ENCODE measurements around the gene EFHD1. TPM values are rescaled to one million over a fixed set of nuclear protein-coding genes. Genes with fewer than 3 reads are reported as not detected.

Gene EFHD1
- polyA plus RNA-seq, 3 donors, result not detected

DNA sequence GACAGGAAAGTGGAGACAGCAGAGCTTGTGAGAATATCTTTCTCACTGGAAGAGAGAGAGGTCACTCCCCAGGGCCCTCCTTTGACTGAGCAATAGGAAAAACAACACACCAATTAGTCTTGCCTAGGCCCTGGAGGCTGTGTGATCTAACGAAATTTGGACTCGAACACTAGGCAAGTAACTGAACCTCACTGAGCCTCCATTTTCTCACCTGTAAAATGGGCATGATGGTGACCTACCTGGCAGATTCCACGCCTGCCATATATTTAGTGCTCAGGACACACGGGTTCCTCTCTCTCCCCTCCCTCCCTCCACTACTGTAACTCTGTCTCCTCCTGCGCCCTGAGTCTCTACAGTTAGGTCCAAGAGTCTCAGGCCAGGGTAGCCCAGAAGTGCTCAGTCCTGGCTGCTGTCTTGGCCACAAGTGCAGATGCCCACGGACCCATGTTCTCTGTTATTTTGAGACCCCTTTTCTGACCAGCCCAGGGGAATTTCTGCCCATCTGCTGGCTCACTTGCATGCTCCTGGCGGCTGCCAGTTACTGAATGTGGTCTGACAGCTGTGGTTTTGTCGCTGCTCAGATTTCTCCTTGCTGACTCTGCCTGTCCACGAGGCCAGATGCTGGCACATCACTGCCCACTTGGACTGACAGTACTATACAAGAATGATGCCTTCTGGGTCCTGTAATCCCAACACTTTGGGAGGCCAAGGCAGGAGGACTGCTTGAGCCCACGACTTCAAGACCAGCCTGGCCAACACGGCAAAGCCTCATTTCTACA is 54.2 kb downstream of the EFHD1 start:
- Histone ChIP-seq H3K4me2 (replicated peaks; ENCODE audit: extremely low read depth, low read length, poor library complexity, severe bottlenecking) (no peak overlapping the region), H3K4me1 (ENCODE audit: control insufficient read depth in 1 of 2, insufficient read depth in 2 of 2, low read length in 2 of 2) (no peaks in the 10 kb centered on the region), H3K9me3 (replicated peaks in 1 of 2; ENCODE audit: control insufficient read depth in 1 of 2, insufficient read depth in 1 of 2, low read length in 2 of 2) (no peaks in the 10 kb centered on the region), H3K4me3 (replicated peaks in 1 of 3; ENCODE audit: low read depth in 2 of 3, low read length in 3 of 3) (no peak overlapping the region), H3K36me3 (replicated peaks in 1 of 2; ENCODE audit: control insufficient read depth in 1 of 2, insufficient read depth in 2 of 2, low read length in 2 of 2) (no peaks in the 10 kb centered on the region), H4K20me1 (ENCODE audit: insufficient read depth, low read length) (no peaks in the 10 kb centered on the region), H3K9ac (ENCODE audit: insufficient read depth, low read length, poor library complexity, severe bottlenecking) (no peak overlapping the region), H3K79me2 (ENCODE audit: insufficient read depth, low read length) (no peaks in the 10 kb centered on the region), H2AFZ (ENCODE audit: insufficient read depth, low read depth, low read length, poor library complexity, severe bottlenecking) (no peak overlapping the region), H3K27ac (ENCODE audit: low read depth in 1 of 2, low read length in 2 of 2) (no peak overlapping the region), H3K27me3 (ENCODE audit: control insufficient read depth in 2 of 2, insufficient read depth in 2 of 2, low read length in 2 of 2) (no peaks in the 10 kb centered on the region)
- WGBS (ENCODE audit: insufficient coverage), result 81% methylated on average over 10 of the region's 11 CpGs
- Mint-ChIP-seq H3K4me3 (no peak overlapping the region), H3K4me1 (no peaks in the 10 kb centered on the region), H3K36me3 (no peaks in the 10 kb centered on the region), H3K27me3 (ENCODE audit: low read depth in 3 of 3) (peaks cover 2 to 7% (median 5%) of the 10 kb centered on the region in 3 donors), H3K27ac (no peak overlapping the region), H3K9me3 (peaks cover 0 to 3% (median 0%) of the 10 kb centered on the region in 7 donors)
- DNase-seq, result no peak
- intact Hi-C loops (cut with micrococcal nuclease), result no loop called here
- TF ChIP-seq, protein P1, sequence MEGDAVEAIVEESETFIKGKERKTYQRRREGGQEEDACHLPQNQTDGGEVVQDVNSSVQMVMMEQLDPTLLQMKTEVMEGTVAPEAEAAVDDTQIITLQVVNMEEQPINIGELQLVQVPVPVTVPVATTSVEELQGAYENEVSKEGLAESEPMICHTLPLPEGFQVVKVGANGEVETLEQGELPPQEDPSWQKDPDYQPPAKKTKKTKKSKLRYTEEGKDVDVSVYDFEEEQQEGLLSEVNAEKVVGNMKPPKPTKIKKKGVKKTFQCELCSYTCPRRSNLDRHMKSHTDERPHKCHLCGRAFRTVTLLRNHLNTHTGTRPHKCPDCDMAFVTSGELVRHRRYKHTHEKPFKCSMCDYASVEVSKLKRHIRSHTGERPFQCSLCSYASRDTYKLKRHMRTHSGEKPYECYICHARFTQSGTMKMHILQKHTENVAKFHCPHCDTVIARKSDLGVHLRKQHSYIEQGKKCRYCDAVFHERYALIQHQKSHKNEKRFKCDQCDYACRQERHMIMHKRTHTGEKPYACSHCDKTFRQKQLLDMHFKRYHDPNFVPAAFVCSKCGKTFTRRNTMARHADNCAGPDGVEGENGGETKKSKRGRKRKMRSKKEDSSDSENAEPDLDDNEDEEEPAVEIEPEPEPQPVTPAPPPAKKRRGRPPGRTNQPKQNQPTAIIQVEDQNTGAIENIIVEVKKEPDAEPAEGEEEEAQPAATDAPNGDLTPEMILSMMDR (IDR thresholded peaks at IDR 0.05), result no peak

DNA sequence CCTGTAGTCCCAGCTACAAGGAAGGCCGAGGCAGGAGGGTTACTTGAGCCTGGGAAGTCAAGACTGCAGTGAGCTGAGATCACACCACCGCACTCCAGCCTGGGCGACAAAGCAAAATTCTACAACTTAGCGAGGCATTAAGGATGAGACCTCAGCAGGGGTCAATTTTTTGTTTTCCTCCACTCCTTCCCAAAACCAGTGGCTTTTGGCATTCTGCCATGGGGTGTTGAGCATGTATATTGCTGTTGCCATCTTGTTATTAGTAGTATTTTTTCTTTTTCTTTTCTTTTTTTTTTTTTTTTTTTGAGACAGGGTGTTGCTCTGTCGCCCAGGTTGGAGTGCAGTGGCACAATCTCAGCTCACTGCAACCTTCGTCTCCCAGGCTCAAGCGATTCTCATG is 54.8 kb downstream of the EFHD1 start:
- no peaks in the 10 kb centered on the region for H3K4me1 Mint-ChIP-seq
- H3K79me2 ChIP-seq (ENCODE audit: insufficient read depth, low read length), result no peaks in the 10 kb centered on the region

More for the DNA sequence above, 54.8 kb downstream of the EFHD1 start:
- H3K36me3 Mint-ChIP-seq, result no peaks in the 10 kb centered on the region
- H3K9me3 Mint-ChIP-seq, result peaks cover 0 to 3% (median 0%) of the 10 kb centered on the region in 7 donors
- Histone ChIP-seq H4K20me1 (ENCODE audit: insufficient read depth, low read length) (no peaks in the 10 kb centered on the region), H3K27me3 (ENCODE audit: control insufficient read depth in 2 of 2, insufficient read depth in 2 of 2, low read length in 2 of 2) (no peaks in the 10 kb centered on the region), H2AFZ (ENCODE audit: insufficient read depth, low read depth, low read length, poor library complexity, severe bottlenecking) (no peak overlapping the region), H3K4me3 (replicated peaks in 1 of 3; ENCODE audit: low read depth in 2 of 3, low read length in 3 of 3) (no peak overlapping the region), H3K9ac (ENCODE audit: insufficient read depth, low read length, poor library complexity, severe bottlenecking) (no peak overlapping the region), H3K4me2 (replicated peaks; ENCODE audit: extremely low read depth, low read length, poor library complexity, severe bottlenecking) (no peak overlapping the region), H3K36me3 (replicated peaks in 1 of 2; ENCODE audit: control insufficient read depth in 1 of 2, insufficient read depth in 2 of 2, low read length in 2 of 2) (no peaks in the 10 kb centered on the region), H3K4me1 (ENCODE audit: control insufficient read depth in 1 of 2, insufficient read depth in 2 of 2, low read length in 2 of 2) (no peaks in the 10 kb centered on the region), H3K9me3 (replicated peaks in 1 of 2; ENCODE audit: control insufficient read depth in 1 of 2, insufficient read depth in 1 of 2, low read length in 2 of 2) (no peaks in the 10 kb centered on the region), H3K27ac (ENCODE audit: low read depth in 1 of 2, low read length in 2 of 2) (no peak overlapping the region)
- H3K27ac Mint-ChIP-seq, result no peak overlapping the region
- no peak for DNase-seq
- TF ChIP-seq, protein P1 (IDR thresholded peaks at IDR 0.05), result no peak
- peaks cover 2 to 4% (median 4%) of the 10 kb centered on the region in 3 donors for H3K27me3 Mint-ChIP-seq (ENCODE audit: low read depth in 3 of 3)
- 100% methylated on average over 5 of the region's 7 CpGs for WGBS (ENCODE audit: insufficient coverage)
- no peak overlapping the region for H3K4me3 Mint-ChIP-seq
- intact Hi-C loops (cut with micrococcal nuclease), result no loop called here
